VCaP (cell line): ENCODE results near the gene PNMA8C.

Experiments used
- H3K27ac ChIP-seq: fragments of 450-650 bp; 2 replicates; pipeline ENCODE4 v1.5.1; 2017
- CTCF ChIP-seq: fragments of 450-650 bp; conservative IDR thresholded peaks from 2 replicates; pipeline ENCODE4 v1.5.1; 2017; ENCODE audit warnings: mild to moderate bottlenecking, moderate library complexity

PNMA8C gene

GRCh38 chr19:46469541-46470185 lies 40.9 kb upstream of the PNMA8C start:
- TF ChIP-seq CTCF, result no peak
- H3K27ac ChIP-seq, result no peak overlapping the region

GRCh38 chr19:46466536-46467196 lies 37.9 kb upstream of the PNMA8C start:
- no peak for TF ChIP-seq CTCF
- no peak overlapping the region for H3K27ac ChIP-seq

GRCh38 chr19:46463516-46463915 lies 34.8 kb upstream of the PNMA8C start:
- H3K27ac ChIP-seq, result no peak overlapping the region
- no peak for TF ChIP-seq CTCF

- TF ChIP-seq CTCF, result no peak
- no peak overlapping the region for H3K27ac ChIP-seq
Observed at GRCh38 chr19:46461537-46461936, 32.8 kb upstream of the PNMA8C start.

GRCh38 chr19:46460981-46461380 lies 32.2 kb upstream of the PNMA8C start:
- H3K27ac ChIP-seq, result no peak overlapping the region
- TF ChIP-seq CTCF, result no peak

GRCh38 chr19:46460055-46460454 lies 31.3 kb upstream of the PNMA8C start:
- H3K27ac ChIP-seq, result no peak overlapping the region

GRCh38 chr19:46456930-46457329 lies 28.2 kb upstream of the PNMA8C start:
- H3K27ac ChIP-seq, result no peak overlapping the region
- TF ChIP-seq CTCF, result no peak

More at GRCh38 chr19:46460055-46460454, 31.3 kb upstream of the PNMA8C start:
- TF ChIP-seq CTCF, result no peak
